Testis (tissue), 2 donors: Measurements from ENCODE around the gene MTPN.

ENCODE experiments used
- POLR2A ChIP-seq: fragments of 450-650 bp; IDR thresholded peaks from one replicate; pipeline ENCODE4 v1.6.1; 2017; ENCODE audit warnings: antibody characterized with exemption, mild to moderate bottlenecking, moderate library complexity
- TF ChIP-seq, protein P1 (sequence below), 3 experiments: fragments of 450-650 bp in 2 of 3; fragments of 200-600 bp in 1 of 3; sonication (generic) in 1 of 3; IDR thresholded peaks; one replicate each; pipeline ENCODE4 v1.5.1; 2016 to 2019; ENCODE audit warnings: antibody characterized with exemption in 3 of 3, mild to moderate bottlenecking in 2 of 3, moderate library complexity in 1 of 3

DNA sequence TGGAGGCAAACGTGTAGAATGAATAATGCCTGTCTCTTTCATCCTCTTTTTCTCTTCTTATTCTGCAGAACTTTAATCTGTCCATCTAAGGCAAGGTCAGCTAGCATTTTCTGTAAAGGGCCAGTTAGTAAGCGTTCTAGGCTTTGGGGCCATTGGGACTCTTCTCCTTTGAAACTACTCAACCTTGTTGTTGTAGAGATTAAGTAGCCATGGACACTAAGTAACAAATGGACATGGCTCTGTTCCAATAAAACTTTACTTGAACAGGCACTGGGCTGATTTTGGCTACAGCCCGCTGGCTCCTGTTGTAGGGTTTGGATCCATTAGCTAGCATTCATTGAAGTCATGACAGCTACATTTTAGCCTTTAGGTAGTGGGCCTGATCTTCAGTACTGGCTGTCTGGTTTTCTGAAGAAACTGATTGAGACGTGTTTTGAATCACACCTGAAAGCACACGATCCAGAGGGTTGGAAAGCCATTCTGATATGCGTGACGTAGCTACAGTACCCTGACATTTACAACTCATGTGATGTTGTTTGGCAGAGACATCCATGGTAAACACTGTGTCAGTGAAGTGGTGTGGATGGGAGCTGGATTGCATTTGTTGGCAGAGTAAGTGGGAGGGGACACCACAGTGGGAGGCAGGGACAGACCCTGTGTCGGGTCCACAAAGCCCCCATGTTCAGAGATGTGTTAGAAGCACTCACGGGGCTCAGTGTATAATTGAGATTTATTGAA, 92.5 kb downstream of the MTPN start:
- TF ChIP-seq, protein P1, sequence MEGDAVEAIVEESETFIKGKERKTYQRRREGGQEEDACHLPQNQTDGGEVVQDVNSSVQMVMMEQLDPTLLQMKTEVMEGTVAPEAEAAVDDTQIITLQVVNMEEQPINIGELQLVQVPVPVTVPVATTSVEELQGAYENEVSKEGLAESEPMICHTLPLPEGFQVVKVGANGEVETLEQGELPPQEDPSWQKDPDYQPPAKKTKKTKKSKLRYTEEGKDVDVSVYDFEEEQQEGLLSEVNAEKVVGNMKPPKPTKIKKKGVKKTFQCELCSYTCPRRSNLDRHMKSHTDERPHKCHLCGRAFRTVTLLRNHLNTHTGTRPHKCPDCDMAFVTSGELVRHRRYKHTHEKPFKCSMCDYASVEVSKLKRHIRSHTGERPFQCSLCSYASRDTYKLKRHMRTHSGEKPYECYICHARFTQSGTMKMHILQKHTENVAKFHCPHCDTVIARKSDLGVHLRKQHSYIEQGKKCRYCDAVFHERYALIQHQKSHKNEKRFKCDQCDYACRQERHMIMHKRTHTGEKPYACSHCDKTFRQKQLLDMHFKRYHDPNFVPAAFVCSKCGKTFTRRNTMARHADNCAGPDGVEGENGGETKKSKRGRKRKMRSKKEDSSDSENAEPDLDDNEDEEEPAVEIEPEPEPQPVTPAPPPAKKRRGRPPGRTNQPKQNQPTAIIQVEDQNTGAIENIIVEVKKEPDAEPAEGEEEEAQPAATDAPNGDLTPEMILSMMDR (IDR thresholded peaks at IDR 0.05), result no peak
- no peak for TF ChIP-seq POLR2A
